IPS-20b (cell line): Measurements from ENCODE around the gene FRA10AC1.

ENCODE experiments used
- H3K27ac ChIP-seq: one replicate; pipeline ENCODE4 v1.5.1; 2013; ENCODE audit warnings: low read length
- H3K27me3 ChIP-seq: 2 replicates; pipeline ENCODE4 v1.6.1; 2013; ENCODE audit warnings: mild to moderate bottlenecking, low read length, inconsistent platforms; ENCODE audit not compliant: insufficient read depth
- H3K36me3 ChIP-seq: 2 replicates; pipeline ENCODE4 v1.6.1; 2013; ENCODE audit warnings: low read depth, mild to moderate bottlenecking, inconsistent platforms, low read length, moderate library complexity; ENCODE audit not compliant: insufficient read depth
- H3K4me1 ChIP-seq: 2 replicates; pipeline ENCODE4 v1.6.1; 2013; ENCODE audit warnings: mild to moderate bottlenecking, control low read depth, inconsistent platforms, low read length, moderate library complexity; ENCODE audit not compliant: insufficient read depth
- H3K4me3 ChIP-seq: 2 replicates; pipeline ENCODE4 v1.5.1; 2013; ENCODE audit warnings: mild to moderate bottlenecking, low read length, inconsistent platforms
- H3K9ac ChIP-seq: 2 replicates; pipeline ENCODE4 v1.6.1; 2013; ENCODE audit warnings: low read depth, mild to moderate bottlenecking, inconsistent platforms, low read length, moderate library complexity
- H3K9me3 ChIP-seq: 2 replicates; pipeline ENCODE4 v1.6.1; 2013; ENCODE audit warnings: mild to moderate bottlenecking, low read depth, low read length, inconsistent platforms; ENCODE audit not compliant: insufficient read depth

Gene FRA10AC1

GRCh38 chr10:93670372-93670771 is 32.0 kb downstream of the FRA10AC1 start:
- Histone ChIP-seq H3K4me3 (no peak overlapping the region), H3K4me1 (no peaks in the 10 kb centered on the region), H3K9ac (no peak overlapping the region), H3K27ac (no peak overlapping the region), H3K36me3 (peaks cover 59% of the 10 kb centered on the region), H3K27me3 (no peaks in the 10 kb centered on the region), H3K9me3 (no peaks in the 10 kb centered on the region)

DNA sequence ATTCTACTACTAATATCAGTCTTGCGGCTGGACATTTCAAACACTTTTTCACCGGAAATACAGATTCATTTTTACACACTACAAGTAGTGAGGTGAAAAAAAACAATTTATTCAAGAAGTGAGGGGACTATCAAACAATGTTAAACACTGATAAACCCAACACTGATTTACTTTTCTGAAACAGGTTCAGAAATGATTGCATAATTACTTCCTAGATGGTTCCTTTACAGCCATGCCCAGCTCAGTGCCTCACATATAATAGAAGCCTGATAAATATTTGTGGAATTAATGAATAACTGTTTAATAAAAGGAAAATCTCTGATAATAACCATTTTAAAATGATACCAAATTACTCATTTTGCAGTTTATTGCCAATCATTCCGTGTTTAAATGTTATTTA is 34.6 kb downstream of the FRA10AC1 start:
- H3K36me3 ChIP-seq: peaks cover 44% of the 10 kb centered on the region; the same call in 1 of the 2 replicates
- no peaks in the 10 kb centered on the region for H3K9me3 ChIP-seq
- no peak overlapping the region for H3K9ac ChIP-seq

GRCh38 chr10:93666030-93666429 is 36.4 kb downstream of the FRA10AC1 start:
- Histone ChIP-seq H3K27me3 (no peaks in the 10 kb centered on the region), H3K9me3 (no peaks in the 10 kb centered on the region), H3K4me1 (no peaks in the 10 kb centered on the region), H3K9ac (no peak overlapping the region), H3K36me3 (peaks cover 40% of the 10 kb centered on the region; the same call in 1 of the 2 replicates), H3K27ac (no peak overlapping the region), H3K4me3 (no peak overlapping the region)

More for the DNA sequence above, 34.6 kb downstream of the FRA10AC1 start:
- no peaks in the 10 kb centered on the region for H3K4me1 ChIP-seq
- no peaks in the 10 kb centered on the region for H3K27me3 ChIP-seq
- H3K4me3 ChIP-seq: no peak overlapping the region
- no peak overlapping the region for H3K27ac ChIP-seq

GRCh38 chr10:93657757-93658156 is 44.6 kb downstream of the FRA10AC1 start:
- no peaks in the 10 kb centered on the region for H3K36me3 ChIP-seq
- H3K27me3 ChIP-seq: no peaks in the 10 kb centered on the region
- H3K4me3 ChIP-seq: no peak overlapping the region
- no peaks in the 10 kb centered on the region for H3K9me3 ChIP-seq
- no peak overlapping the region for H3K9ac ChIP-seq
- H3K27ac ChIP-seq: no peak overlapping the region
- no peaks in the 10 kb centered on the region for H3K4me1 ChIP-seq

DNA sequence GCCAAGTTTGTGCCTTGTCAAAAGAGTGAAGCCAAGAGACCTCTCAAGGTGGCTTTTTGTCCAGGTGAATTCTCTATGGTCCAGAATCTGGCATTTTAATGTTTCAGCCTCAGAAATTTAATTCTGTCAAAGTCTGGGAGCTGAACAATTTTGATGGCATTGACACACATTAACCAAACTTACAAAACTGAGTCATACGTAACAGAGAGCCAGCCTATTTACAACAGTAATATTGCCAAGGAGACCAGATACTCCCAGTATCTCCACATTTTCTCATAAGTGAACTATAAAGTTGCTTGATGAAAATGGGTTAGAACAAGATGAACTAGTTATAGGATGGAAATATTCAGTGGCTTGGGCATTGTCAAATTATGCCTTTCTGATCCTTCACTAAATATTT is 46.2 kb downstream of the FRA10AC1 start:
- no peak overlapping the region for H3K27ac ChIP-seq
- no peak overlapping the region for H3K9ac ChIP-seq
- no peaks in the 10 kb centered on the region for H3K27me3 ChIP-seq
- H3K9me3 ChIP-seq: no peaks in the 10 kb centered on the region
- no peaks in the 10 kb centered on the region for H3K36me3 ChIP-seq
- no peak overlapping the region for H3K4me3 ChIP-seq
- H3K4me1 ChIP-seq: no peaks in the 10 kb centered on the region

DNA sequence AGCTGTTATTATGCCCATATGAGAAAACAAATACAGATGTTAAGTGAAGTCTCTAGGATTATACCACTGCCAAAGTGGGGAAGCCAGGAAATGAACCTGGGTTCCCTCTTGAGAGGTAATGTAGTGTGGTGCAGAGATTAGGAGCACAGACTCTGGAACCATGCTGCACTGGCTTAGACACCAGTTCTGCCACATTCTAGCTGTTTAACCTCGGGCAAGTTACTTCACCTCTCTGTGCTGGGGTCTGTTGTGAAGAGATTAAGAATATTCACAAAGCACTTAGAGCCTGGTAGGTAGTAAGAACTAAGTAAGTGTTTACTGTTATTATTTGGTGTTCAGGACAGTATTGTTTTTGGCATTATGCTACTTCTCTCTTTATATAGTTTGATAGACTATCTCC is 48.2 kb downstream of the FRA10AC1 start:
- Histone ChIP-seq H3K27ac (no peak overlapping the region), H3K27me3 (no peaks in the 10 kb centered on the region), H3K4me3 (no peak overlapping the region), H3K9me3 (no peaks in the 10 kb centered on the region), H3K9ac (no peak overlapping the region), H3K36me3 (no peaks in the 10 kb centered on the region), H3K4me1 (no peaks in the 10 kb centered on the region)

GRCh38 chr10:93652857-93653256 is 49.5 kb downstream of the FRA10AC1 start:
- H3K9me3 ChIP-seq: no peaks in the 10 kb centered on the region
- no peak overlapping the region for H3K27ac ChIP-seq
- H3K4me1 ChIP-seq: no peaks in the 10 kb centered on the region
- H3K4me3 ChIP-seq: no peak overlapping the region
- no peaks in the 10 kb centered on the region for H3K27me3 ChIP-seq
- no peaks in the 10 kb centered on the region for H3K36me3 ChIP-seq
- H3K9ac ChIP-seq: no peak overlapping the region

GRCh38 chr10:93639791-93640190 is 62.6 kb downstream of the FRA10AC1 start:
- no peaks in the 10 kb centered on the region for H3K9me3 ChIP-seq
- H3K4me3 ChIP-seq: no peak overlapping the region
- H3K9ac ChIP-seq: no peak overlapping the region
- no peak overlapping the region for H3K27ac ChIP-seq
- no peaks in the 10 kb centered on the region for H3K36me3 ChIP-seq
- H3K4me1 ChIP-seq: no peaks in the 10 kb centered on the region
- H3K27me3 ChIP-seq: no peaks in the 10 kb centered on the region

GRCh38 chr10:93630625-93631557 is 71.5 kb downstream of the FRA10AC1 start:
- Histone ChIP-seq H3K27ac (no peak overlapping the region), H3K4me1 (no peaks in the 10 kb centered on the region), H3K4me3 (no peak overlapping the region), H3K36me3 (no peaks in the 10 kb centered on the region), H3K9ac (no peak overlapping the region), H3K27me3 (no peaks in the 10 kb centered on the region), H3K9me3 (no peaks in the 10 kb centered on the region)

DNA sequence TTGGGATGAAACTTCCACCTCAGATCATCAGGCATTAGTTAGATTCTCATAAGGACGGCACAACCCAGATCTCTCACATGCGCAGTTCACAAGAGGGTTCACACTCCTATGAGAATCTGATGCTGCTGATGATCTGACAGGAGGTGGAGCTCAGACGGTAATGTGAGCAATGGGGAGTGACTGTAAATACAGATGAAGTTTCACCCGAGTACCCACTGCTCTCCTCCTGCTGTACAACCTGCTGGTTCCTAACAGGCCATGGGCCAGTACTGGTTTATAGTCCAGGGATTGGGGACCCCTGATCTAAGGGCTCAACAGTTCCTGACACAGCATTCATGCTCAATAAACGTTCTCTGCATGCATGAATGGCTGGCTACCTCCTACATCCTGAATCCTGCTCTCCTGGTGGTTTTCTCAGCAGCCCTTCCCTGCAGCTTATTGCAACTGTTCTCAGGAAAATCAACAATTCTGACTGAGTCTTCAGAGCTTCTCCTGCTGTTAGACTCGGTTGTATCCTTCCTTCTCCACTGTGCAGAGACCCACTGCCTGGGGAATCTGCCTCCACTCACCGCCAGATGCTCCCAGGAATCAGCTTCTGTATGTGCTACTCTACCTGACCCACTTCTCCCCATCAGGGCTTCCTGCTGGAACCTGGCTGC is 72.6 kb downstream of the FRA10AC1 start:
- Histone ChIP-seq H3K4me3 (no peak overlapping the region), H3K27me3 (no peaks in the 10 kb centered on the region), H3K9me3 (no peaks in the 10 kb centered on the region), H3K4me1 (no peaks in the 10 kb centered on the region), H3K36me3 (no peaks in the 10 kb centered on the region), H3K27ac (no peak overlapping the region), H3K9ac (no peak overlapping the region)

- Histone ChIP-seq H3K36me3 (no peaks in the 10 kb centered on the region), H3K4me1 (no peaks in the 10 kb centered on the region), H3K27me3 (no peaks in the 10 kb centered on the region), H3K9me3 (no peaks in the 10 kb centered on the region), H3K27ac (no peak overlapping the region), H3K4me3 (no peak overlapping the region), H3K9ac (no peak overlapping the region)
Measured at GRCh38 chr10:93628858-93629257, 73.5 kb downstream of the FRA10AC1 start.

- no peaks in the 10 kb centered on the region for H3K9me3 ChIP-seq
- no peaks in the 10 kb centered on the region for H3K4me1 ChIP-seq
- H3K27ac ChIP-seq: no peak overlapping the region
- no peak overlapping the region for H3K4me3 ChIP-seq
- H3K9ac ChIP-seq: no peak overlapping the region
- peaks cover 3% of the 10 kb centered on the region; the same call in 1 of the 2 replicates for H3K27me3 ChIP-seq
- no peaks in the 10 kb centered on the region for H3K36me3 ChIP-seq
Measured at GRCh38 chr10:93622942-93623341, 79.5 kb downstream of the FRA10AC1 start.
